K562 (cell line): Measurements from ENCODE around the gene MXD3. TPM values are rescaled to one million over a fixed set of nuclear protein-coding genes. Genes with fewer than 3 reads are reported as not detected.

Source experiments
- ASH1L ChIP-seq: fragments of 450-650 bp; IDR thresholded peaks from 2 replicates; pipeline ENCODE4 v1.6.1; 2018; ENCODE audit warnings: borderline replicate concordance, mild to moderate bottlenecking, low read depth; ENCODE audit not compliant: partially characterized antibody
- BRD9 ChIP-seq: fragments of 450-650 bp; IDR thresholded peaks from 2 replicates; pipeline ENCODE4 v1.6.1; 2018; ENCODE audit warnings: low read depth; ENCODE audit not compliant: partially characterized antibody
- BRF1 ChIP-seq: IDR thresholded peaks from 3 replicates; pipeline ENCODE4 v1.6.1; 2011; ENCODE audit warnings: borderline replicate concordance, mild to moderate bottlenecking; ENCODE audit not compliant: insufficient read length; ENCODE audit errors: extremely low read depth
- C11orf30 ChIP-seq: fragments of 450-650 bp; IDR thresholded peaks from 2 replicates; pipeline ENCODE4 v1.6.1; 2016; ENCODE audit warnings: low read depth, mild to moderate bottlenecking
- CAMTA2 ChIP-seq: fragments of 250-450 bp; sonication (Bioruptor Pico); conservative IDR thresholded peaks from 2 replicates; pipeline ENCODE4 v1.5.1; 2022
- FOXM1 ChIP-seq, 2 experiments: fragments of 450-650 bp in 1 of 2; sonication (generic) in 1 of 2; formaldehyde crosslinking in 1 of 2; IDR thresholded peaks; 2 replicates each; pipeline versions ENCODE4 v1.6.1 to v1.9.0; 2017 to 2022; ENCODE audit warnings: low read depth in 2 of 2, mild to moderate bottlenecking in 2 of 2, missing genetic modification reagents in 1 of 2, moderate library complexity in 1 of 2
- ILF3 ChIP-seq: fragments of 450-650 bp; IDR thresholded peaks from 2 replicates; pipeline ENCODE4 v1.6.1; 2018; ENCODE audit warnings: antibody characterized with exemption, mild to moderate bottlenecking, moderate library complexity, borderline replicate concordance
- JUN ChIP-seq, 2 experiments: sonication (generic) in 1 of 2; formaldehyde crosslinking in 1 of 2; IDR thresholded peaks; 2 replicates each; pipeline versions ENCODE4 v1.6.1 to v1.8.0; 2012 to 2022; ENCODE audit warnings: borderline replicate concordance in 2 of 2, mild to moderate bottlenecking in 2 of 2, improper control_type of control experiment in 1 of 2, low read depth in 1 of 2, low read length in 1 of 2, missing genetic modification reagents in 1 of 2
- MTA1 ChIP-seq: fragments of 450-650 bp; IDR thresholded peaks from 2 replicates; pipeline ENCODE4 v1.6.1; 2017; ENCODE audit warnings: borderline replicate concordance
- NR2C1 ChIP-seq, 2 experiments: fragments of 450-650 bp; IDR thresholded peaks; 2 replicates each; pipeline ENCODE4 v1.6.1; 2017; ENCODE audit warnings: mild to moderate bottlenecking in 2 of 2, antibody characterized with exemption in 1 of 2, inconsistent platforms in 1 of 2, missing compliant biosample characterization in 1 of 2, missing genetic modification characterization in 1 of 2
- NR2C2 ChIP-seq, 2 experiments: fragments of 200-800 bp in 1 of 2; sonication (Bioruptor generic) in 1 of 2; sonication (generic) in 1 of 2; formaldehyde crosslinking in 1 of 2; IDR thresholded peaks; 2 replicates each; pipeline versions ENCODE4 v1.6.1 to v1.8.0; 2016 to 2022; ENCODE audit warnings: mild to moderate bottlenecking in 1 of 2, missing compliant biosample characterization in 1 of 2, missing genetic modification characterization in 1 of 2, missing genetic modification reagents in 1 of 2
- PRMT5 ChIP-seq: sonication (generic); formaldehyde crosslinking; IDR thresholded peaks from 2 replicates; pipeline ENCODE4 v1.5.0; 2020; ENCODE audit warnings: missing genetic modification reagents
- SRSF9 ChIP-seq: fragments of 200-400 bp; formaldehyde crosslinking; IDR thresholded peaks from 2 replicates; pipeline ENCODE4 v1.6.1; 2017; ENCODE audit warnings: low read depth, low read length, borderline replicate concordance
- YY1 ChIP-seq, 3 experiments: IDR thresholded peaks; 2 replicates each; pipeline ENCODE4 v1.6.1; 2011; ENCODE audit warnings: low read length in 2 of 3, mild to moderate bottlenecking in 2 of 3, moderate library complexity in 2 of 3, borderline replicate concordance in 1 of 3, control low read depth in 1 of 3, low read depth in 1 of 3; ENCODE audit not compliant: insufficient read depth in 3 of 3, insufficient replicate concordance in 2 of 3, control insufficient read depth in 1 of 3, insufficient read length in 1 of 3; ENCODE audit errors: extremely low read depth in 1 of 3
- ZBTB1 ChIP-seq: sonication (generic); formaldehyde crosslinking; IDR thresholded peaks from 2 replicates; pipeline ENCODE4 v1.8.1; 2023; ENCODE audit warnings: missing genetic modification reagents, low read depth, mild to moderate bottlenecking, borderline replicate concordance
- ZKSCAN1 ChIP-seq: fragments of 150-350 bp; IDR thresholded peaks from 2 replicates; pipeline ENCODE4 v1.6.1; 2016; ENCODE audit warnings: low read depth, low read length
- ZNF175 ChIP-seq: fragments of 200-800 bp; sonication (Bioruptor generic); IDR thresholded peaks from 2 replicates; pipeline ENCODE4 v1.6.1; 2016; ENCODE audit warnings: low read depth, mild to moderate bottlenecking, missing genetic modification characterization, missing compliant biosample characterization
- polyA plus RNA-seq, 8 experiments: library from polyadenylated mRNA; depleted of rRNA in 4 of 8; stranded (reverse) in 5 of 8; unstranded in 3 of 8; fragments of >200 nt; fragmentation: Nextera tagmentation in 2 of 8; fragmentation: Illumina TruSeq in 1 of 8; extraction: Ambion mirVana in 2 of 8; extraction: Trizol in 1 of 8; gene quantifications; 2 replicates each; pipeline versions ENCODE4 v1.2.1 to v1.2.3, GENCODE V29; 2011 to 2014; ENCODE audit warnings: inconsistent platforms in 1 of 8, missing spikeins in 1 of 8
- total RNA-seq, 7 experiments: library from RNA; depleted of rRNA in 6 of 7; stranded (reverse); fragments of >200 nt in 6 of 7; fragmentation: Illumina TruSeq in 2 of 7; extraction: Trizol in 2 of 7; gene quantifications; 2 replicates each; pipeline versions ENCODE4 v1.2.1 to v1.2.3, GENCODE V29; 2011 to 2021; ENCODE audit warnings: low replicate concordance in 1 of 7
- TF ChIP-seq, protein P1 (sequence below): fragments of 250-450 bp; sonication (Bioruptor Pico); IDR thresholded peaks from 2 replicates; pipeline ENCODE4 v1.5.0; 2021
- TF ChIP-seq, protein P2 (sequence below): fragments of 250-450 bp; sonication (Bioruptor Pico); IDR thresholded peaks from 2 replicates; pipeline ENCODE4 v1.8.0; 2022; ENCODE audit warnings: moderate library complexity, mild to moderate bottlenecking, inconsistent platforms
- TF ChIP-seq, protein P3 (sequence below): conservative IDR thresholded peaks from 2 replicates; pipeline ENCODE4 v1.6.1; 2011; ENCODE audit warnings: low read depth, mild to moderate bottlenecking, low read length; ENCODE audit not compliant: control insufficient read depth

The MXD3 gene
- total and polyA plus RNA-seq, 9 of the 15 experiments (the other 6 are each of a cell fraction or from before 2014, with no cell fraction given) = 0.28 to 24.8 (median 4.5) TPM

DNA sequence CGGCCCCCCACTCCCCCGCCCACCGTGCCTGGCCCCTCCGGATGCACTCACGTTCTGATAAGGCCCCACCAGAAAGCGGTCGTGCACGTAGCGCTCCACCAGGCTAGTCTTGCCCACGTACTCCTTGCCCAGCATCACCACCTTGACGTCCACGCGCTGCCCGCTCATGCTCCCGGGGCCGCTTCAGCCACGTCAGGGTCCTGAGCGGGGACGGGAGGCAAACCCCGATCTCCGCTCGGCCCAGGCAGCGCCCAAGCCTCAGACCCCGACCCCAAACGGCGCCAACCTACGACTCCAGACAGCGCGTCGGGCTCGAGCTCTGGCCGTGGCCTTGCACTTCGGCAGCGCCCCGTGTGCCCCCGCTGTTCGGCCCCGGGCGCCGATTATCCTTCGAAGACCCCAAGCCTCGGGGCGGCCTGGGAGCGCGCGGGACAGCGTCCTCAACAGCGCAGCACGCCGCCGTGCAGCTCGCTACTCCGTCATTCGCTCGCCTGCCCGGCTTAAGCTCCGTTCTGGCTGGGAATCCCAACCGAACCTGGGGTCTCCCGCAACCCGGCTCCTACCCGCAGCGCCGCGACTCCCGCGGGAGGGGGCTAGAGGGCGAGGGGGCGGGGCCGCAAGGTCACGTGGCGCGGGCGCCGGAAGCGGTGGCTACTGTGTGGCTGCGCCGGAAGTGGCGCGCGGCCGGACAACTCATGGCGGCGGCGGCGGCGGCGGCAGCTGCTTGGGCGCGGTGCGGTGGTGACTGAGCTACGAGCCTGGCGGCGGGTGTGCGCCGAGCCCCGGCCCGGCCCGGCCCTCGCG is 8.4 kb downstream of the MXD3 start, which contains the start of the genes PRELID1 and RAB24 (continued):
- no peak for TF ChIP-seq FOXM1 (IDR thresholded peaks at IDR 0.05; ENCODE audit: low read depth)
- TF ChIP-seq FOXM1 (CRISPR knock-in tag; IDR thresholded peaks at IDR 0.05; ENCODE audit: low read depth) = peak; percentile 84; the same call in 1 of the 2 replicates
- TF ChIP-seq PRMT5 (CRISPR knock-in tag) = peak; percentile 16; the same call in 1 of the 2 replicates
- TF ChIP-seq, protein P1, sequence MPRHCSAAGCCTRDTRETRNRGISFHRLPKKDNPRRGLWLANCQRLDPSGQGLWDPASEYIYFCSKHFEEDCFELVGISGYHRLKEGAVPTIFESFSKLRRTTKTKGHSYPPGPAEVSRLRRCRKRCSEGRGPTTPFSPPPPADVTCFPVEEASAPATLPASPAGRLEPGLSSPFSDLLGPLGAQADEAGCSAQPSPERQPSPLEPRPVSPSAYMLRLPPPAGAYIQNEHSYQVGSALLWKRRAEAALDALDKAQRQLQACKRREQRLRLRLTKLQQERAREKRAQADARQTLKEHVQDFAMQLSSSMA (CRISPR knock-in tag) = peak; percentile 69; the same call in 1 of the 2 replicates
- no peak for TF ChIP-seq ZKSCAN1
- TF ChIP-seq BRD9 = no peak
- peak in 2 of 3 experiments; percentile 84 to 88 for TF ChIP-seq YY1 (IDR thresholded peaks at IDR 0.05; ENCODE audit: borderline replicate concordance in 1 of 3, control insufficient read depth in 1 of 3, extremely low read depth in 1 of 3, insufficient read depth in 3 of 3, insufficient read length in 1 of 3, insufficient replicate concordance in 2 of 3, low read depth in 1 of 3, low read length in 2 of 3)
- TF ChIP-seq NR2C1 (IDR thresholded peaks at IDR 0.05) = no peak
- TF ChIP-seq NR2C1 (tag; IDR thresholded peaks at IDR 0.05) = no peak
- no peak for TF ChIP-seq ZNF175 (CRISPR knock-in tag)
- no peak for TF ChIP-seq SRSF9
- TF ChIP-seq MTA1 = peak; percentile 50; the same call in 1 of the 2 replicates
- TF ChIP-seq JUN (IDR thresholded peaks at IDR 0.05; ENCODE audit: borderline replicate concordance, low read depth, low read length) = no peak
- TF ChIP-seq JUN (CRISPR knock-in tag; IDR thresholded peaks at IDR 0.05; ENCODE audit: borderline replicate concordance) = peak; percentile 75; the same call in 1 of the 2 replicates
- no peak for TF ChIP-seq BRF1
- peak; percentile 55; the same call in 1 of the 2 replicates for TF ChIP-seq ZBTB1 (CRISPR knock-in tag)
- no peak for TF ChIP-seq ASH1L
- TF ChIP-seq C11orf30 = peak; percentile 89
- TF ChIP-seq, protein P2, sequence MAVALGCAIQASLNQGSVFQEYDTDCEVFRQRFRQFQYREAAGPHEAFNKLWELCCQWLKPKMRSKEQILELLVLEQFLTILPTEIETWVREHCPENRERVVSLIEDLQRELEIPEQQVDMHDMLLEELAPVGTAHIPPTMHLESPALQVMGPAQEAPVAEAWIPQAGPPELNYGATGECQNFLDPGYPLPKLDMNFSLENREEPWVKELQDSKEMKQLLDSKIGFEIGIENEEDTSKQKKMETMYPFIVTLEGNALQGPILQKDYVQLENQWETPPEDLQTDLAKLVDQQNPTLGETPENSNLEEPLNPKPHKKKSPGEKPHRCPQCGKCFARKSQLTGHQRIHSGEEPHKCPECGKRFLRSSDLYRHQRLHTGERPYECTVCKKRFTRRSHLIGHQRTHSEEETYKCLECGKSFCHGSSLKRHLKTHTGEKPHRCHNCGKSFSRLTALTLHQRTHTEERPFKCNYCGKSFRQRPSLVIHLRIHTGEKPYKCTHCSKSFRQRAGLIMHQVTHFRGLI (CRISPR knock-in tag) = no peak
- TF ChIP-seq, protein P3, sequence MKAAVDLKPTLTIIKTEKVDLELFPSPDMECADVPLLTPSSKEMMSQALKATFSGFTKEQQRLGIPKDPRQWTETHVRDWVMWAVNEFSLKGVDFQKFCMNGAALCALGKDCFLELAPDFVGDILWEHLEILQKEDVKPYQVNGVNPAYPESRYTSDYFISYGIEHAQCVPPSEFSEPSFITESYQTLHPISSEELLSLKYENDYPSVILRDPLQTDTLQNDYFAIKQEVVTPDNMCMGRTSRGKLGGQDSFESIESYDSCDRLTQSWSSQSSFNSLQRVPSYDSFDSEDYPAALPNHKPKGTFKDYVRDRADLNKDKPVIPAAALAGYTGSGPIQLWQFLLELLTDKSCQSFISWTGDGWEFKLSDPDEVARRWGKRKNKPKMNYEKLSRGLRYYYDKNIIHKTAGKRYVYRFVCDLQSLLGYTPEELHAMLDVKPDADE = peak; percentile 74; the same call in 1 of the 2 replicates
- no peak for TF ChIP-seq NR2C2 (CRISPR knock-in tag; IDR thresholded peaks at IDR 0.05)
- peak; percentile 80 for TF ChIP-seq NR2C2 (tag; IDR thresholded peaks at IDR 0.05)
- TF ChIP-seq CAMTA2 (CRISPR knock-in tag) = no peak
- 0 out of 2 replicates have a peak, but pooled peaks have one; percentile 36 for TF ChIP-seq ILF3
